HCT116 (cell line): ENCODE results near the gene ARRDC5. TPM values are rescaled to one million over a fixed set of nuclear protein-coding genes. Genes with fewer than 3 reads are reported as not detected.
A peak's percentile ranks its signal among the peaks of the same experiment; 100 is the strongest.

ENCODE experiments used
- ATAC-seq: fragments of 200-7000 bp; cut with Tn5 transposase; 2 replicates; pipeline ENCODE4 v1.9.1; 2020; ENCODE audit warnings: mild to moderate bottlenecking, moderate library complexity
- BruUV-seq: library from RNA; stranded (reverse); fragments of 400-500 nt; replicated peaks from 2 replicates; lab custom pipeline; 2021; lab: Mats Ljungman, UMichigan
- CTCF ChIA-PET: fragments of 300-600 bp; sonication (Branson Sonifier 250); formaldehyde crosslinking; loops from one replicate; lab custom pipeline; 2021; ENCODE audit warnings: antibody characterized with exemption; lab: Charles Lee
- POLR2A ChIA-PET: fragments of 300-600, 350-600 bp; sonication (Branson Sonifier 250); formaldehyde crosslinking; loops from one replicate; lab custom pipeline; 2021; ENCODE audit warnings: antibody characterized with exemption; lab: Charles Lee
- RAD21 ChIA-PET, 2 experiments: fragments of 300-600 bp; sonication (Branson Sonifier 250); formaldehyde crosslinking; loops; one replicate each; lab custom pipeline; 2023; ENCODE audit warnings: low total read pairs in 2 of 2; ENCODE audit not compliant: uncharacterized antibody in 2 of 2, unreplicated experiment in 2 of 2, low non-redundant PET in 1 of 2; lab: Charles Lee
- DNase-seq: peaks from one replicate; pipeline ENCODE4 v3.0.0-alpha.2; 2010; ENCODE audit warnings: low read depth, low spot score
- H2AFZ ChIP-seq: fragments of 200-600 bp; shearing (Covaris generic), sonication (generic); 2 replicates; pipeline ENCODE4 v1.6.1; 2017; ENCODE audit warnings: low read depth, mixed run types, mixed read lengths, antibody characterized with exemption, low read length; ENCODE audit not compliant: poor library complexity, severe bottlenecking
- H3K27ac ChIP-seq: 2 replicates; pipeline ENCODE4 v1.5.1; 2012; ENCODE audit warnings: low read depth, low read length
- H3K27me3 ChIP-seq: fragments of 200-600 bp; sonication (generic); 2 replicates; pipeline ENCODE4 v1.6.1; 2016; ENCODE audit warnings: mixed run types, low read length, mixed read lengths; ENCODE audit not compliant: insufficient read depth
- H3K36me3 ChIP-seq, 2 experiments: fragments of 200-500 bp in 1 of 2; fragments of 200-600 bp in 1 of 2; sonication (Bioruptor generic) in 1 of 2; sonication (generic) in 1 of 2; 2 replicates each; pipeline versions ENCODE4 v1.5.1 to v1.6.1; 2014 to 2016; ENCODE audit warnings: low read length in 2 of 2, inconsistent platforms in 1 of 2, mixed read lengths in 1 of 2, mixed run types in 1 of 2; ENCODE audit not compliant: insufficient read depth in 2 of 2, control insufficient read depth in 1 of 2
- H3K4me1 ChIP-seq, 2 experiments: fragments of 200-600 bp in 1 of 2; sonication (generic) in 1 of 2; 2 replicates each; pipeline versions ENCODE4 v1.5.1 to v1.6.1; 2012 to 2017; ENCODE audit warnings: low read length in 2 of 2, inconsistent platforms in 1 of 2, mild to moderate bottlenecking in 1 of 2, mixed read lengths in 1 of 2, mixed run types in 1 of 2, moderate library complexity in 1 of 2; ENCODE audit not compliant: insufficient read depth in 2 of 2, control insufficient read depth in 1 of 2
- H3K4me2 ChIP-seq: fragments of 200-600 bp; sonication (generic); 2 replicates; pipeline ENCODE4 v1.6.1; 2017; ENCODE audit warnings: mixed run types, low read length, mixed read lengths
- H3K4me3 ChIP-seq, 2 experiments: fragments of 200-600 bp in 1 of 2; sonication (generic) in 1 of 2; replicated peaks in 1 of 2; 2 replicates each; pipeline ENCODE4 v1.5.1; 2011 to 2016; ENCODE audit warnings: low read length in 2 of 2, control low read depth in 1 of 2, low read depth in 1 of 2, mild to moderate bottlenecking in 1 of 2, mixed read lengths in 1 of 2, mixed run types in 1 of 2
- H3K79me2 ChIP-seq: fragments of 200-600 bp; sonication (generic); 2 replicates; pipeline ENCODE4 v1.6.1; 2017; ENCODE audit warnings: mild to moderate bottlenecking, mixed run types, low read length, moderate library complexity, mixed read lengths; ENCODE audit not compliant: insufficient read depth
- H3K9ac ChIP-seq: fragments of 200-600 bp; sonication (generic); 2 replicates; pipeline ENCODE4 v1.6.1; 2016; ENCODE audit warnings: low read length, mixed read lengths
- H3K9me2 ChIP-seq: fragments of 200-600 bp; sonication (generic), shearing (Covaris generic); 2 replicates; pipeline ENCODE4 v1.6.1; 2017; ENCODE audit warnings: mixed run types, mild to moderate bottlenecking, moderate library complexity; ENCODE audit not compliant: insufficient read depth
- H3K9me3 ChIP-seq, 2 experiments: fragments of 200-500 bp in 1 of 2; fragments of 200-600 bp in 1 of 2; sonication (Bioruptor generic) in 1 of 2; sonication (generic) in 1 of 2; 2 replicates each; pipeline ENCODE4 v1.6.1; 2014 to 2017; ENCODE audit warnings: low read length in 2 of 2, mixed read lengths in 2 of 2, inconsistent platforms in 1 of 2, low read depth in 1 of 2, mild to moderate bottlenecking in 1 of 2, mixed run types in 1 of 2, moderate library complexity in 1 of 2; ENCODE audit not compliant: control insufficient read depth in 1 of 2, insufficient read depth in 1 of 2
- H4K20me1 ChIP-seq: fragments of 200-600 bp; sonication (generic), shearing (Covaris generic); 2 replicates; pipeline ENCODE4 v1.6.1; 2017; ENCODE audit warnings: mixed run types, mild to moderate bottlenecking, moderate library complexity; ENCODE audit not compliant: insufficient read depth
- CBX3 ChIP-seq: IDR thresholded peaks from 2 replicates; pipeline ENCODE4 v1.6.1; 2012; ENCODE audit warnings: low read depth
- CTCF ChIP-seq, 3 experiments: fragments of 200-600 bp in 1 of 3; sonication (generic) in 1 of 3; IDR thresholded peaks in 2 of 3; conservative IDR thresholded peaks in 1 of 3; 2 replicates each; pipeline ENCODE4 v1.5.1; 2012 to 2017; ENCODE audit warnings: low read depth in 2 of 3, low read length in 2 of 3, antibody characterized with exemption in 1 of 3, borderline replicate concordance in 1 of 3, control low read depth in 1 of 3, mild to moderate bottlenecking in 1 of 3, mixed read lengths in 1 of 3, mixed run types in 1 of 3, moderate library complexity in 1 of 3; ENCODE audit not compliant: insufficient read depth in 1 of 3
- FOSL1 ChIP-seq: IDR thresholded peaks from 2 replicates; pipeline ENCODE4 v1.6.1; 2012; ENCODE audit warnings: low read depth
- MAX ChIP-seq: IDR thresholded peaks from 2 replicates; pipeline ENCODE4 v1.6.1; 2012
- POLR2AphosphoS5 ChIP-seq: IDR thresholded peaks from 2 replicates; pipeline ENCODE4 v1.6.1; 2011; ENCODE audit warnings: mild to moderate bottlenecking, low read depth, low read length, moderate library complexity
- RAD21 ChIP-seq: IDR thresholded peaks from 2 replicates; pipeline ENCODE4 v1.6.1; 2012; ENCODE audit warnings: low read depth, mild to moderate bottlenecking
- SIN3A ChIP-seq: IDR thresholded peaks from 2 replicates; pipeline ENCODE4 v1.6.1; 2012; ENCODE audit warnings: low read depth
- SP1 ChIP-seq: IDR thresholded peaks from 2 replicates; pipeline ENCODE4 v1.6.1; 2012; ENCODE audit warnings: low read depth
- TCF7L2 ChIP-seq: IDR thresholded peaks from 2 replicates; pipeline ENCODE4 v1.7.0; 2011; ENCODE audit warnings: borderline replicate concordance, inconsistent platforms; ENCODE audit not compliant: insufficient read depth, insufficient read length; ENCODE audit errors: extremely low read depth
- ZBTB33 ChIP-seq: IDR thresholded peaks from 2 replicates; pipeline ENCODE4 v1.6.1; 2011; ENCODE audit warnings: mild to moderate bottlenecking, low read length, moderate library complexity; ENCODE audit not compliant: insufficient replicate concordance; ENCODE audit errors: extremely low read depth
- ZFX ChIP-seq: fragments of 450-650 bp; IDR thresholded peaks from 2 replicates; pipeline ENCODE4 v1.6.1; 2017
- intact Hi-C: fragments of 100-400 bp; cut with micrococcal nuclease; formaldehyde crosslinking; loops from 2 replicates; pipeline ENCODE4 v1.10.0; 2022
- total RNA-seq: library from RNA; stranded (reverse); gene quantifications from one replicate; pipeline ENCODE4 v1.2.1, GENCODE V29; 2021; ENCODE audit not compliant: unreplicated experiment

The ARRDC5 gene
- total RNA-seq, 1 experiment from 2014 or later = not detected

- POLR2A ChIA-PET = interaction anchor here (1.0 to 6.3 kb wide), 6 partner anchors 17 to 102 kb away, joined by 3 to 54 read pairs (median 6); partner anchors contain the start of genes KDM4B and PLIN3
Observed at GRCh38 chr19:4911786-4912672, 9.3 kb upstream of the ARRDC5 start.

More at GRCh38 chr19:4911786-4912672, 9.3 kb upstream of the ARRDC5 start:
- intact Hi-C loops = loop anchor here (1.0 to 10.0 kb wide), 4 partner anchors 40 to 123 kb away; partner anchors contain the start of gene KDM4B
- DNase-seq = peak; percentile 95
- H3K9ac ChIP-seq = peak overlapping the region; percentile 98
- ChIA-PET CTCF (interaction anchor here (0.6 to 4.3 kb wide), 14 partner anchors 15 to 121 kb away, joined by 3 to 78 read pairs (median 5); partner anchors contain the start of genes FEM1A and PLIN3), RAD21 (interaction anchor here (0.6 to 1.9 kb wide), 11 partner anchors 39 to 103 kb away, joined by 3 to 15 read pairs (median 4); partner anchors contain the start of gene PLIN3 (in 2 of the 2))
- no peak overlapping the region for H2AFZ ChIP-seq
- TF ChIP-seq ZBTB33 = peak; percentile 7
- TF ChIP-seq CTCF (IDR thresholded peaks at IDR 0.05 in 2 of 3, conservative IDR thresholded peaks at IDR 0.05 in 1 of 3; ENCODE audit: borderline replicate concordance in 1 of 3, insufficient read depth in 1 of 3, low read depth in 2 of 3, low read length in 2 of 3) = peak; percentile 49 to 90 (median 73)
- peak; percentile 70 for TF ChIP-seq POLR2AphosphoS5
- no peak for TF ChIP-seq TCF7L2
- peak; percentile 91; the same call in 1 of the 2 replicates for TF ChIP-seq CBX3
- no peak for TF ChIP-seq ZFX
- peak; percentile 96 for TF ChIP-seq SP1
- peak; percentile 90 for TF ChIP-seq MAX
- TF ChIP-seq SIN3A = peak; percentile 93
- peak; percentile 92 for TF ChIP-seq RAD21
- TF ChIP-seq FOSL1 = no peak; the same call in none of the 2 replicates
- H3K4me2 ChIP-seq = peak overlapping the region; percentile 100
- H4K20me1 ChIP-seq = peaks cover 19% of the 10 kb centered on the region; the same call in 1 of the 2 replicates
- H3K36me3 ChIP-seq = peaks cover 0 to 45% of the 10 kb centered on the region in 2 experiments; a peak in 2 of 4 replicates
- H3K4me3 ChIP-seq = peak overlapping the region; percentile 55 to 90
- no peaks in the 10 kb centered on the region for H3K27me3 ChIP-seq
- H3K4me1 ChIP-seq = peaks cover 60 to 79% of the 10 kb centered on the region in 2 experiments
- H3K27ac ChIP-seq = peak overlapping the region; percentile 98
- H3K9me2 ChIP-seq = no peaks in the 10 kb centered on the region
- H3K9me3 ChIP-seq = no peaks in the 10 kb centered on the region
- H3K79me2 ChIP-seq = peaks cover 68% of the 10 kb centered on the region
- BruUV-seq = no TSS peak
- ATAC-seq = peak; percentile 54
